Breast epithelium (tissue), 3 donors: ENCODE results near the gene SLK.

ENCODE experiments used
- CTCF ChIP-seq, 3 donors: fragments of 450-650 bp; IDR thresholded peaks; one replicate each; pipeline ENCODE4 v1.5.1; 2016 to 2017; ENCODE audit warnings: antibody characterized with exemption in 3 of 3, mild to moderate bottlenecking in 3 of 3, moderate library complexity in 3 of 3
- POLR2AphosphoS5 ChIP-seq, 3 donors: sonication (generic); formaldehyde crosslinking; IDR thresholded peaks; one replicate each; pipeline ENCODE4 v1.6.1; 2017; ENCODE audit warnings: antibody characterized with exemption in 3 of 3

GRCh38 chr10:103936022-103936421 lies 30.9 kb upstream of the SLK start:
- TF ChIP-seq CTCF (IDR thresholded peaks at IDR 0.05) = no peak
- no peak for TF ChIP-seq POLR2AphosphoS5 (IDR thresholded peaks at IDR 0.05)
